ENCODE results near the gene MIS12. TPM values are rescaled to one million over a fixed set of nuclear protein-coding genes. Genes with fewer than 3 reads are reported as not detected.

The MIS12 gene
- total RNA-seq, 1 donor from 2014 or later: 7.1 TPM

DNA sequence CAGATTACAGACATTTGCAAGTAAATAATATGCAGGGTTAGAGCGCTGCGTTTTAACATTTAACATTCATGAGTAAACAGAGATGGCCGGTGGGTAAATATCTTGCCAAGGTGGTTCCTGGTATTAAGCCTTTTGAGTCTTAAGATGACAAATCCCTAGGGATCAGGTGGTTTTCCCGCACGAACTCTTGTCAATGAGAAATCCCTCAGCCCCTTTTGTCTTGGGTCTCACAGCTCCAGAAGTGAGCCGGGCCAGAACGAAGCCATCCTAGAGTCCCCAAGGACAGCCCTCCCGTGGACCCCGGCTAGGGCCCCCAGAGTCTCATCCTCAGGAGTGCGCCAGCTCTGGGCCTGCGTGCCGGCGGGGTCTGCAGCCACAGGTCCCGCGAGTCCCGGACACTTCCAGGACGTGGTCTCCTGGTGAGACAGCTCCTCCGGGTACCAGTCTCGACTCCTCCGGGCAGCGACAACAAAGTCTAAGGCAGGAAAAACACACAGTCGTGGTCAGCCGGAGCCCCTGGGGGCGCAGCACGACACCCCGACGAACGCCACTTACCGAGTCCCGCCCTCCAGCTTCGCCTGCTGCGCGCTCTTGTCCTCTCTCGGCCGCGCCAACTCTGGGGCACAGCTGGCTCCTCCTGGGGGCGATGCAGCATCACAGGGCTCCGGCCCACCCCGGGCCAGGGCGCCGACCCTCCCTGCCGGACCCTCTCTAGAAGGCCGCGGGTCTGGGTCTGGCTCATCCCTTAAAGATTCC lies 13.3 kb downstream of the MIS12 start:
- ATAC-seq (no peak), DNase-seq (ENCODE audit: low spot score) (no peak)

DNA sequence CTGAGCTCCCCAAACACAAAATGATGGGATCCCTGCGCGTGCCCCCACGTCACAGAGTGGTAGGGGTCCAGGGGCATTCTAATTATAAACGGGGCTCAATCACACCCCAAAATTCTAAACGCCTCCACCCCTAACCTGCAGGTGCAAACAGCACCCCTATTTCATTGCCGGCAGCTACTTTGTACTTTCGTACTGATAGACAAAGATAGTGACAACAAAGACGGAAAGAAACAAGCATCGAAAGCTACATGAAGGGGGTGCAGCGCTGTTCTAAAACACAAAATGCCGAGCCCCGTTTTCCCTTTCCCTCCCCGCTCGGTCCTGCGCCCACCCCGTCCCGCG lies 13.9 kb downstream of the MIS12 start:
- ATAC-seq: no peak
- DNase-seq (ENCODE audit: low spot score): no peak

DNA sequence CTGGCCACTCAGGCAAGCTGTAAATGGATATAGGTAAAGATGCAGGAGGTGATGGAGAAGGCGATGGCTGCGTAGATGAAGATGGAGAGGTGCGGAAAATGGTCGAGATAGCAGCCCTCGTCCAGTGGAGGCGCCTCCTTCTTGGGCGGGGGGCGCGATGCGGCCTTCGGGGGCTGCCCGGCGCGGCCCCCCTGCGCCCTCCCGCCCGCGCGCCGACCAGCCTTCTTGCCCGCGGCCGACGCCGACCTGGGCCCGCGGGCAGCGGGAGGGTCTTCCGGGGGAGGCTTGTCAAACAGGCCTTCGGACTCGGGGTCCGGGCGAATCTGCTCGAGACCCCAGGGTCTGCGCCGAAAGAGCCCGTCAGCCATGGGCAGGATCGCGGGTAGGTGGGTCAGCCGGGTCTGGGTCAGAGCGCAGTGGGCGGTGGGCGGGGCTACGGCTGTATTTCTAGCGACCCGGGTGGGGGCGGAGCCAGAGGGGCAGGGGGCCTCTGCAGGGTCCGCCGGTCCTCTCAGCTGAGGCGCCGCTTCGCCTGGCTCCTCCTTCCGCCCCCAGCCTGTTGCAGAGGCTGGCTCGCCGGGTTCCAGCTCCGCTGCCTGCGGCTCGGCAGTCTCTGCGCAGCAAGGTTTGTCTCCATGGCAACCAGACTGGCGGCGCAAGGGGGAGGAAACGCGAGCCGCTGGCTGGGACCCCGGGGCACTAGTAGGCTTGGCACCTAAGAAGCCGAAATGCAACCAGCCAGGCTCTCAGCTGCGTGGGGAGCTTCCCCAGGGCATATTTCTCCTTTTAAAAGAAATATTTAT lies 14.4 kb downstream of the MIS12 start:
- ATAC-seq: peak; percentile 62
- DNase-seq (ENCODE audit: low spot score): no peak

DNA sequence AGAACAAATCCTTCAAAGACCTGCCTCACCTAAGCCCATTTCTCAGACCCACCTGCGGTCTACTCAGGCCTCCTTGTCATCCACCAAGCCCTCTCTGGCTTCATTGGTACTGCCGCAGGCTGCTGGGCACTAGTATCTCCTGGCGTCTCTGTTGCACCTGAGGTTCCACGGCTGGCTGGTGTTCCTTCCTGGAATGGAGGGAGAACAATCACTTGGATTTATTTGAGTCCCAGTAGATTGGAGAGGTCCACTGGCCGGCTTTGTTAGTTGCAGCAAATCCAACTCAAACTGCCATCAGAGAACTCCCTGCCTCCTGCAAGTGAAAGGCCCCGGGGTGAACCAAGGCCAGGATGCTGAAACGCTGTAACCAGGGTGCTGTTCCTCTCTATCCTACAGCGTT lies 15.3 kb downstream of the MIS12 start:
- no peak for DNase-seq (ENCODE audit: low spot score)
- no peak for ATAC-seq

DNA sequence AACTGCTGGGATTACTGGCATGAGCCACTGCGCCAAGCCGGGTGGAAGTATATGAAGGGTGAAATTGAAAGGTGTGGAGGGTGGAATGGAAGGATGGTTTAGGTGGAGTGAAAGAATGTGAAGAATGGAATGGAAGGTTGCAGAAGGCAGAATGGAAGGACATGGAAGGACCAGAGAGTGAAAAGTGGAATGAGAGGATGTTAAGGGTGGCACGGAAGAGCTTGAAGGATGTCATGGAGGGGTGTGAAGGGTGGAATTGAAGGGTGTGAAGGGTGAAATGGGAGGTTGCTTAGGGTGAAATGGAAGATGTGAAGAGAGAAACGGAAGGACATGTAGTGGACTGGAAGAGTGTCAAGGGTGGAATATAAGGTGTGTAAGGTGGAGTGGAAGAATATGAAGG lies 16.2 kb downstream of the MIS12 start:
- ATAC-seq: no peak
- peak; percentile 5 for DNase-seq (ENCODE audit: low spot score)

DNA sequence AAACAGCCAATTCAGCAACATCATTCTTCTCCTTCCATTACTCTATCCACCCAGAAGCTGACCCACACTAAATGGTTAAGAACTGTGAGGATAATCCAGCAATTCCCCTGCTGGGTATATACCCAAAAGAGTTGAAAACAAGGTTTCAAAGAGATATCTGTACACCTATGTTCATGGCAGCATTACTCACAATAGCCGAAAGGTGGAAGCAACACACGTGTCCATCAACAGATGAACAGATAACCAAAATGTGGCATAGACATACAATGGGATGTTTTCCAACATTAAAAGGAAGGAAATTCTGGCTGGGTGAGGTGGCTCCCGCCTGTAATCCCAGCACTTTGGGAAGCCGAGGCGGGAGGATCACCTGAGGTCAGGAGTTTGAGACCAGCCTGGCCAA lies 19.9 kb downstream of the MIS12 start:
- DNase-seq (ENCODE audit: low spot score): no peak
- ATAC-seq: no peak

DNA sequence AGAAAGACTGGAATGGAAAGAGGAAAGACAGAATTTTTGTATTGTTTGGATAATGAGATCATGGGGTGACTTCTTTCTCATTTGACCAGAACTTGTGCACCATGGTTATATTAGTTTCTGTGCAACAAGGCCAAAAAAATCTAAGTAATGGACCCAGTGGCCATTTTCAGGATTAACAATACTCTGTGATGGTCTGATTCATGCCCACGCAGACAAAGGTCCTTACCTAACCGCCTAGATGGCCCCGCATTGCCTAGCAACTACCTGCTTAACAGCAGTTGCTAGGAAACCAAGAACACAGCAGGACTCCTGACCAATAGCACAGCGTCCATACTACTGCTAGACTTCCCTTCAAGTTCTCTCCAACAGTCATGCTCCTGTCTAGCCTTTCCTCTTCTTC lies 22.4 kb downstream of the MIS12 start:
- ATAC-seq (no peak), DNase-seq (ENCODE audit: low spot score) (no peak)

DNA sequence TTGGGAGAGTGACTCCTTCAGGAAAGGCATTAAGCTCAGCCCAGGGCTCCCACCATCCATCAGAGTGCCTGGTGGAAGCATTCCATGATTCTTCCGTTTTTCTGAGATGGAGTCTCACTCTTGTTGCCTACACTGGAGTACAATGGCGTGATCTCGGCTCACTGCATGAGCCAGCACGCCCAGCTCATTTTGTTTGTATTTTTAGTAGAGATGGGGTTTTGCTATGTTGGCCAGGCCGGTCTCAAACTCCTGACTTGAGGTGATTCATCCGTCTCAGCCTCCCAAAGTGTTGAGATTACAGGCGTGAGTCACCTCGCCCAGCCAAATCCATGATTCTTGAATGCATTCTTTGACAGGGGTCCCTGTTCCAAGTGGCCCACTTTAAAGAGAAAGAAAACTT lies 23.1 kb downstream of the MIS12 start:
- ATAC-seq (no peak), DNase-seq (ENCODE audit: low spot score) (no peak)

DNA sequence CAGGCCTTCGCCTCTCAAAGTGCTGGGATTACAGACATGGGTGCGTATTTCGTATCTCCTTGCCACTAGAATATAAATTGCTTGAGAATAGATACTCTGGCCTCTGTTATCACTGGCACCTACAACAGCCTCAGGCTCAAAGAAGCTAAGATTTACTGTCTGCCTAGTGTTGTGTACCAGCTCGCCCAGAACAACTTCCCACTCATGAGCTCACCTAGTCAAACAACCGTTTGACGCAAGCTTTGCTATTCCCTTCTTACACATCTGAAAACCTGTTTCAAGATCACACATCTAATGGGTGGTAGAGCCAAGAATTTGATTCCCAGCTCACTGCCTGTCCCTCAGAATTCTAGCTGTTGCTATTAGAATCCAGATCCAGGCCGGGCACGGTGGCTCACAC lies 24.4 kb downstream of the MIS12 start:
- DNase-seq (ENCODE audit: low spot score) (no peak), ATAC-seq (no peak)

DNA sequence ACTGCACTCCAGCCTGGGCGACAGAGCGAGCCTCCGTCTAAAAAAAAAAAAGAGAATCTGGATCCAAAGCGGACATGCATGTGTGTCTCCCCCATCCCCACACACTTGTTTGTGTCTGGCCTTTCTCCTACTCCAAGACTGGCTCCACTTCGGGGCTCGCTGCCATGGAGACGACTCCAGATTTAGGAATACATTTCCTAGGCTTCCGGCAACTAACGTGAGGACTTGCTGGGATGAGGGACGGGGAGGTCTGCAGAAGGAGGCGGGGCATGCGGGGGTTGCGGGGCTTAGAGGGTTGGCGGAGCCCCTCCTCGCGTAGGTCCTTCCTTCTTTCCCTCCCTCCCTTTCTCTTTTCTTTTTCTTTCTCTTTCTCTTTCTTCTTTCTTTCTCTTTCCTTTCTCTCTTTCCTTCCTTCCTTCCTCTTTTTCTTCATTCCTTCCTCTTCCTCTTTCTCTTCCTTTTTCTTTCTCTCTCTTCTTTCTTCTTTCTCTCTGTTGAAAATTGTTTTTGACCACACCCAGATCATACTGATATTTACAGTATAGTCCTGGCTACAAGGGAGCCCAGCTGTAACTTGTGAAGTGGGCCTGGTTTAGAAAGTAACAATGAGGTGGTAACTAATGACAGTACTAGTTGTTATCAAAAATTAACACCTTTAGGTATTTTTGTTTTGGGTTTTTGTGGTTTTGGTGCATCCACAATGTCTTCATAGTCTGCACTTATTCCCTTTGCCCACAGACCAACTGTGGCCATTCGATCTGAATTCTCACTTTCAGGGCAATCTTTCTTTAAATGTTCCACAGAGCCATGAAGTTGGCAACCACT lies 25.2 kb downstream of the MIS12 start:
- DNase-seq (ENCODE audit: low spot score): no peak
- no peak for ATAC-seq

DNA sequence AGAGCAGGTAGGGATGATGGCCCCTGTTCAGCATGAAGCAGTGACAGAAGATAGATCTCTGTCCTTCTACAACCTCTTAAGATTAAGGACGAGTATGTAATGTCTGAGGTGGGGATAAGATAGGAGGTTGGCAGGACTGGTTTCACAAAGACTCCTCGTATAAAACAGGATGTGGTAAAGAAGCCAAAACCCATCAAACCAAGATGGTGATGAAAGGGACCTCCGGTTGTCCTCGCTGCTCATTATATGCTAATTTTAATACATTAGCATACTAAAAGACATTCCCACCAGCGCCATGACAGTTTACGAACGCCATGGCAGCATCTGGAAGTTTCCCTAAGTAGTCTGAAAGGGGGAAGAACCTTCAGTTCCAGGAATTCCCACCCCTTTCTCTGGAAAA lies 27.3 kb downstream of the MIS12 start:
- DNase-seq (ENCODE audit: low spot score) (no peak), ATAC-seq (no peak)

DNA sequence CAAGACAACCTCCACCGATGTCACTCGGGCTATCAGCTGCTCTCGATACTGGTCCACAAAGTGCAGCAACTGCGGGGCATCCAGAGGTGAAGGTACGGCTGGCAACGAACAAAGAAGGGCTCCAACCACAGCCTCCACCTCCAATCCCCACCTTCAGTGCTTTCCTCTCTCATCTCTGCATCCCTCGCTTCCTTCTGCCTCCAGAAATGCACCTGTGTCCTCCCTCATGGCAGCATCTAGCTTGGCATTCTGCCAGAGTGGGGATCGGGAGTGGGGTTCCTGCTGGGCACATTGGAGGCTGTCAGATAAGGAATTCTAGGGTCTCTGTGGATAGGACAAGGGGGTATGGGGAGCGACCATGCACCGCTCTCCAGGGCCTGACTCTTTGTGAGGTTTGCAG lies 28.6 kb downstream of the MIS12 start:
- no peak for DNase-seq (ENCODE audit: low spot score)

DNA sequence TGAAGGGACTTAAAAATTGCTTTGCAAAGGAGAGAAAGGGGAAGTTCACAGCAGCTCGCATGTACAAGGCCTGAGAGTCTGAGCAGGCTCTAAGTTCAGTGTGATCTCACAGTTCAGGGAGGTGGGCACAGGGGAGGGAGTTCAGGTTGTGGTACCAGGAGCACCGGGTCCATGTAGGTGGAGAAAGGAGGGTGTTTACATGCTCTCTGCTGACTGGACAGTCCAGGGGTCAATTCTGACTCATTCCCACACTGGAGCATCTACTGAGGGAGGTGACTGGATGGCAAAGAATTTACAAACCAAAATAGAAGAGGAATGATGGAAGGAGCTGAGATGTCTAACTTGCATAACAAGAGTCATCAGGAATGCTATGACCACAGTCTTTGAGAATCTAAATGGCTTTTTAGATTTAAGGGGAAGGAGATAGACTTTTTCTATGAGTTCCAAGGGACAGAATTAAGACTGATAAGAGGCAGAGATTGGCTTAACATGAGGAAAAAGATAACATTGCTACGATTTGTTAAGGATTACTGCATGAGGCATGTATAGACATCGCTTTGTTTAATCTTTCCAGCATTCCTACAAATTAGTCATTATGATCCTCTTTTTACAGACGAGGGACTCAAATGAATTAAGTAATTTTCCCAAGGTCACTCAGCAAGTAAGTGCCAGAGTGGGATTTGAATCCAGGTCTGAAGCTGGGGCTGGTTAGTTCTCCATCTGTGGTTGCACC lies 29.9 kb downstream of the MIS12 start:
- no peak for DNase-seq (ENCODE audit: low spot score)
- ATAC-seq: no peak

More for the DNA sequence above, 28.6 kb downstream of the MIS12 start:
- ATAC-seq: no peak

DNA sequence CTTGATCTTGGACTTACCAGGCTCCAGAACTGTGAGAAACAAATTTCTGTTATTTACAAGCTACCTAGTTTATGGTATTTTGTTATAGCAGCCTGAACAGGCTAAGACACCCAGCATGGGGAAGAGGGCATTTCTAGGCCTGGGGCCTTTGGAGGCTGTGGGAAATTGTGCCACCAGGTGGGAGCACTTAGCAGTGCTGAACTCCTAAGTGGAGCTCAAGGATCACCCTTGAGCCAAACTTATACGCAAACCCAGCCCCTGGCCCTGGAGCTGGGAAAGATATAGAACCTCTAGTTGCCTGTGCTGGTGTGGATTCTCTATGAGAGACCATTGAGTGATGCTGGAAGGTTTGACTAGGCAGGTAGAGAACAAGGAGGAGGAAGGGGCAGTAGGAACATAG lies 36.1 kb downstream of the MIS12 start:
- ATAC-seq: no peak

DNA sequence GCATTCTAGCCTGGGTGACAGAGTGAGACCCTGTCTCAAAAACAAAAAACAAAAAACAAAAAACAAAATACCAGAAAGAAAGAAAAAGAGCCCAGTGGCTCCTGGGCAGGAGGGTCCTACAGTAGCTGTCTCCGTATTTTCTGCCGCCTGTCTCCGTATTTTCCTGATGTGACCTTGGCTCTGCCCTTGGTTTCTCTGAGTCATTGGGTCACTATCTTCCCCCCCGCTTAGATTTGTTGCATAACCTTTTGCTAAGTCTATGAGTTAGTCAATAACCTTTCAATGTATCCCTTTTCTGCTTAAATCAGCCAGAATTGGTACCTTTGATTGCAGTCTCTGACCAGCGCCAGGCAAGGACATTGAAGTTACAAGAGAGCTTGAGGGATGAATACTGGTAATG lies 36.9 kb downstream of the MIS12 start:
- no peak for DNase-seq (ENCODE audit: low spot score)
- no peak for ATAC-seq

More for the DNA sequence above, 36.1 kb downstream of the MIS12 start:
- DNase-seq (ENCODE audit: low spot score): no peak

DNA sequence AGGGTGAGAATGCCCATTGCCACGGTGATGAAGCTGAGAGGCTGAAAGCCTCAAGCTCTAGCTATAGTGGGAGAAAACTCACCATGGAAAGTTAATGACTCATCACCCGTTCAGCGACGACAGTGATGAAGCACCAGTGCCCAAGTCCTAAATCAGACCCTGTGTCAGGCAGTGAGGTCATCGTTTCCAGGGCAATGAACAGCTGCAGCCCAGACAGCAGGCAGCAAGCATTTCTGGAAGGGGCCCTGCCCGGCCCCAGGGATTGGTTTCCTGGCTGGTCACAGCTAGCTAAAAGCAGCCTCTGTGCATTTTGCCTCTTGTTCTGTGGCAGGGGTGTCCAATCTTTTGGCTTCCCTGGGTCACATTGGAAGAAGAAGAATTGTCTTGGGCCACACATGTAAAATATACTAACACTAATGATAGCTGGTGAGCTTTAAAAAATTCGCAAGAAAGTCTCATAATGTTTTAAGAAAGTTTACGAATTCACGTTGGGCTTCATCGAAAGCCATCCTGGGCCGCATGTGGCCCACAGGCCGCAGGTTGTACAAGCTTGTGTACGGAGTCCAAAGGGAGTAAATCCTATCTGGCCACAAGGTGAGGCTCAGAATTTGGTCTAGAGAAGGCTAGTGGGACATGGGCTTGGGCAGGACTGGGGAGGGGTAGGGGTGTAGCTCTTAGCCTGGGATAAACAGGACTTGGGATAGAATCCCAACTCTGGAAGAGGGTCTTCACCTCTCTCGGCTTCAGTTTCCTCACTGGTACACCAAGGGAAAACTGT lies 40.6 kb downstream of the MIS12 start:
- DNase-seq (ENCODE audit: low spot score) (no peak), ATAC-seq (no peak)

DNA sequence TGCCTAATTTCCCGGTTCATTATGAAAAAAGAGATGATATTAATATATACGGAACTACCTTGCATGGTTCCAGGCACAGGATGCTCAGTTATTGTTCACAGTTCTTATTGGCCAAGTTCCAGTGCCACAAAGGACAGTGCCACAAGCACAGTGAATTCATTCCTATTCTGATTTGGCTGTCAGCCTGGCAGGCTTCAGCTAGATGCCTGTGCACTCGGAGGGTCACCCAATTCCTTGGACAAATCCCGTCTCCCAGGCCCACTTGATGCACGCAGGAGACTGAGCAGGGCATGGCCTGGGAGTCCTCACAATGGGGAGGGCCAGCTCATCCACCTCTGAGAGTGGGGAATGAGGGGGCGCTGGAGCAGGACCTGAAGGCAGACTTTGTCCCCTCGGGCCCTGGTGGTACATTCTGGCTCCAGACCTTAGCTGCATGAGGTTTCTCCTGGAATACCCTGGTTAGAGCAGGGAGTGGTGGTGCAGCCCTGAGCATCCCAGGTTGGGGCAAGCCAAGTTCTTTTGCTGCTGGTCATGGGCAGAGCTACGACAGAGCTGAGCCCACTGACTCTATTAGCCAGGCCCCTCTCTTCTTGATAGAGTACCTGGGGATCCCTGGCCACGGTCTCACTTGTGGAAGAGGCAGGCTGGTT lies 41.4 kb downstream of the MIS12 start:
- DNase-seq (ENCODE audit: low spot score) (no peak), ATAC-seq (no peak)

DNA sequence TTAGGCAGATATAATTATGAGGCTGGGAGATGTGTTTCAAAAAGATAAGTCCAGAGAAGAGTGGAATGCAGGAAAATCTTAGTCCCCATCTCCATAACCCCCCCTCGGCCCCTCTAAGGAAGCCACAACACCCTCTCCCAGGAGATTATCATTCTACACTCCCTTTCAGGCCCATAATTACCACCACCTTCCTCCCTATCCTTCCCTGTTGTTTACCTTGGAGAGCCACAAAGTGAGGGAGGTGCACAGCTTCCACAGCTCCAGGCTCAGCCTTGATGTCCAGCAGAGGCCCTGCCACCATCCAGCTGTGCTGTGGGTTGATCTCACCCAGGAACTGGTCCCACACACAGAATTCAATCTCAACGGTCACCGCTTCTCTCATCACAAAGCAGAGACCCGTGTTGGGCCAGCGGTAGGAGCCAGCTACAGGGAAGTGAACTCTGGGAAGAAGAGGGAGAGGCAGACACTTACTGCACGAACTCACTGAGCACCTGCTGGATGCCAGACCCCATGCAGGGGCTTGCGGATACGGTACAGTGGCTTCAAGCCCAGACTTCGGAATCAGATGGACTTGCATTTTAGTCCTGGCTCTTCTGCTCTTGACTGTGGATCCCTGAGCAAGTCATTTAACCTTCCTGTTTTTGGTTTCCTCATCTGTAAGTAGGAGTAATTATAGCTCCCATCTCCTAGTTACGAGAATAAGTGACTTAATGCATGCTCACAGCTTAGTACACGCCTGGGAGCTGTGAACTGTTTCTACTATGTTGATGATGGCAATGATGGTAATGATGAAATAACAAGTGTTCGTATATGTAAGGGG lies 44.1 kb downstream of the MIS12 start:
- no peak for ATAC-seq
- DNase-seq (ENCODE audit: low spot score): no peak

DNA sequence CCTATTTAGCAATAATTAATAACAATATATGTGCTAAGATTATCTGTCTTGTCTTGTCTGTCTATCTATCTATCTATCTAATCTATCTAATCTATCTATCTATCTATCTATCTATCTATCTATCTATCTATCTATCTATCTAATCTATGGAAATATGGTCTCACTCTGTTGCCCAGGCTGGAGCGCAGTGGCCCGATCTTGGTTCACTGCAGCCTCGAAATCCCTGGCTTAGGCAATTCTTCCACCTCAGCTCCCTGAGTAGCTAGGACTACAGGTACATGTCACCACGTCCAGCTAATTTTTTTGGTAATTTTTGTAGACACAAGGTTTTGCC lies 44.7 kb downstream of the MIS12 start:
- ATAC-seq (no peak), DNase-seq (ENCODE audit: low spot score) (no peak)
